HL-60 (cell line): ENCODE measurements around the gene MON2.

Experiments
- CTCF ChIP-seq: IDR thresholded peaks from one replicate; pipeline ENCODE4 v1.5.1; 2011; ENCODE audit warnings: low read length, control low read depth, inconsistent platforms; ENCODE audit not compliant: insufficient read depth
- GABPA ChIP-seq: IDR thresholded peaks from 2 replicates; pipeline ENCODE4 v1.6.1; 2012; ENCODE audit warnings: low read depth
- POLR2AphosphoS5 ChIP-seq: IDR thresholded peaks from 2 replicates; pipeline ENCODE4 v1.6.1; 2012; ENCODE audit warnings: low read depth
- TF ChIP-seq, protein P1 (sequence below): IDR thresholded peaks from 2 replicates; pipeline ENCODE4 v1.6.1; 2012; ENCODE audit warnings: low read depth; ENCODE audit not compliant: insufficient replicate concordance

DNA sequence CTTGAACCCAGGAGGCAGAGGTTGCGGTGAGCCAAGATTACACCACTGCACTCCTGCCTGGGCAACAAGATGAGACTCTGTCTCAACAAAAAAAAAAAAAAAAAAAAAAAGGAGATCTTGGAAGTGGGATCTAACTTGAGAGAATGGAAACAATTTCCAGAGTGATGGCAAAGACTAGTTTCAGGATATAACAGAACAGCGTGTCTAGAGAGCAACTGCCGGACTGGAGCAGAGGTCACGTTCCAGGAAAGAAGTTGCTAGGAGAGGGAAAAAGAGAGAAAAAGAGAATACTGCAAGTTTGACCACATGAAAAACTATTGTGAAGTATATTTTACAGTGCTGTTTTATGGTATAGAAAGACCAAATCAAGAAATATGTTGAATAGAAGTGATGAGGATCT is 118.0 kb downstream of the MON2 start:
- TF ChIP-seq CTCF (no peak), POLR2AphosphoS5 (no peak), GABPA (no peak)
- TF ChIP-seq, protein P1, sequence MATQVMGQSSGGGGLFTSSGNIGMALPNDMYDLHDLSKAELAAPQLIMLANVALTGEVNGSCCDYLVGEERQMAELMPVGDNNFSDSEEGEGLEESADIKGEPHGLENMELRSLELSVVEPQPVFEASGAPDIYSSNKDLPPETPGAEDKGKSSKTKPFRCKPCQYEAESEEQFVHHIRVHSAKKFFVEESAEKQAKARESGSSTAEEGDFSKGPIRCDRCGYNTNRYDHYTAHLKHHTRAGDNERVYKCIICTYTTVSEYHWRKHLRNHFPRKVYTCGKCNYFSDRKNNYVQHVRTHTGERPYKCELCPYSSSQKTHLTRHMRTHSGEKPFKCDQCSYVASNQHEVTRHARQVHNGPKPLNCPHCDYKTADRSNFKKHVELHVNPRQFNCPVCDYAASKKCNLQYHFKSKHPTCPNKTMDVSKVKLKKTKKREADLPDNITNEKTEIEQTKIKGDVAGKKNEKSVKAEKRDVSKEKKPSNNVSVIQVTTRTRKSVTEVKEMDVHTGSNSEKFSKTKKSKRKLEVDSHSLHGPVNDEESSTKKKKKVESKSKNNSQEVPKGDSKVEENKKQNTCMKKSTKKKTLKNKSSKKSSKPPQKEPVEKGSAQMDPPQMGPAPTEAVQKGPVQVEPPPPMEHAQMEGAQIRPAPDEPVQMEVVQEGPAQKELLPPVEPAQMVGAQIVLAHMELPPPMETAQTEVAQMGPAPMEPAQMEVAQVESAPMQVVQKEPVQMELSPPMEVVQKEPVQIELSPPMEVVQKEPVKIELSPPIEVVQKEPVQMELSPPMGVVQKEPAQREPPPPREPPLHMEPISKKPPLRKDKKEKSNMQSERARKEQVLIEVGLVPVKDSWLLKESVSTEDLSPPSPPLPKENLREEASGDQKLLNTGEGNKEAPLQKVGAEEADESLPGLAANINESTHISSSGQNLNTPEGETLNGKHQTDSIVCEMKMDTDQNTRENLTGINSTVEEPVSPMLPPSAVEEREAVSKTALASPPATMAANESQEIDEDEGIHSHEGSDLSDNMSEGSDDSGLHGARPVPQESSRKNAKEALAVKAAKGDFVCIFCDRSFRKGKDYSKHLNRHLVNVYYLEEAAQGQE: no peak
